Osteoblast (primary cell): ENCODE data around the gene CFAP57. TPM values are rescaled to one million over a fixed set of nuclear protein-coding genes. Genes with fewer than 3 reads are reported as not detected.

Source experiments
- DNase-seq: peaks from one replicate; pipeline ENCODE4 v3.0.0; 2011; ENCODE audit warnings: low spot score, mixed read lengths; ENCODE audit not compliant: insufficient read length; ENCODE audit errors: missing footprints
- H2AFZ ChIP-seq: 2 replicates; pipeline ENCODE4 v1.6.0; 2011; ENCODE audit warnings: mild to moderate bottlenecking, low read length
- H3K27ac ChIP-seq: 2 replicates; pipeline ENCODE4 v1.5.1; 2011; ENCODE audit warnings: mild to moderate bottlenecking, low read depth, low read length, moderate library complexity
- H3K27me3 ChIP-seq: 2 replicates; pipeline ENCODE4 v1.6.0; 2012; ENCODE audit warnings: mild to moderate bottlenecking, control low read depth, inconsistent platforms, low read length, moderate library complexity; ENCODE audit not compliant: insufficient read depth
- H3K36me3 ChIP-seq: 2 replicates; pipeline ENCODE4 v1.5.1; 2011; ENCODE audit warnings: mild to moderate bottlenecking, low read length, control low read depth, moderate library complexity; ENCODE audit not compliant: insufficient read depth
- H3K4me1 ChIP-seq: 2 replicates; pipeline ENCODE4 v1.5.1; 2011; ENCODE audit warnings: mild to moderate bottlenecking, low read length, control low read depth, moderate library complexity; ENCODE audit not compliant: insufficient read depth
- H3K4me2 ChIP-seq: 2 replicates; pipeline ENCODE4 v1.6.0; 2011; ENCODE audit warnings: mild to moderate bottlenecking, low read length; ENCODE audit not compliant: insufficient read depth
- H3K4me3 ChIP-seq: fragments of 200-600 bp; sonication (generic); 3 replicates; pipeline ENCODE4 v1.5.1; 2012; ENCODE audit warnings: mild to moderate bottlenecking, low read length, inconsistent platforms; ENCODE audit not compliant: insufficient read depth
- H3K79me2 ChIP-seq: 2 replicates; pipeline ENCODE4 v1.6.0; 2012; ENCODE audit warnings: mild to moderate bottlenecking, low read length, control low read depth, inconsistent platforms; ENCODE audit not compliant: insufficient read depth
- H3K9me3 ChIP-seq: 2 replicates; pipeline ENCODE4 v1.5.1; 2011; ENCODE audit warnings: low read depth, low read length, control low read depth
- H4K20me1 ChIP-seq: 2 replicates; pipeline ENCODE4 v1.6.0; 2012; ENCODE audit warnings: mild to moderate bottlenecking, low read length, control low read depth; ENCODE audit not compliant: insufficient read depth
- CTCF ChIP-seq: IDR thresholded peaks from 2 replicates; pipeline ENCODE4 v1.5.1; 2011; ENCODE audit warnings: mild to moderate bottlenecking, low read depth, low read length, moderate library complexity; ENCODE audit errors: extremely low read depth
- total RNA-seq: library from RNA; depleted of rRNA; stranded (reverse); fragments of >200 nt; gene quantifications from 2 replicates; pipeline ENCODE4 v1.2.3, GENCODE V29; 2012

Gene CFAP57
- total RNA-seq, 1 donor = under 0.01 TPM

GRCh38 chr1:43184995-43185394, 12.9 kb downstream of the CFAP57 start:
- Histone ChIP-seq H3K27ac (no peak overlapping the region), H3K27me3 (no peaks in the 10 kb centered on the region), H3K36me3 (no peaks in the 10 kb centered on the region), H3K4me2 (no peak overlapping the region), H2AFZ (no peak overlapping the region), H4K20me1 (no peaks in the 10 kb centered on the region), H3K9me3 (no peaks in the 10 kb centered on the region), H3K4me1 (no peaks in the 10 kb centered on the region), H3K79me2 (no peaks in the 10 kb centered on the region), H3K4me3 (no peak overlapping the region)
- no peak for TF ChIP-seq CTCF
- DNase-seq = no peak

GRCh38 chr1:43188106-43188505, 16.0 kb downstream of the CFAP57 start:
- Histone ChIP-seq H3K27me3 (no peaks in the 10 kb centered on the region), H3K4me2 (no peak overlapping the region), H3K79me2 (no peaks in the 10 kb centered on the region), H3K27ac (no peak overlapping the region), H4K20me1 (no peaks in the 10 kb centered on the region), H3K4me3 (no peak overlapping the region), H3K4me1 (no peaks in the 10 kb centered on the region), H3K36me3 (no peaks in the 10 kb centered on the region), H3K9me3 (no peaks in the 10 kb centered on the region), H2AFZ (no peak overlapping the region)
- no peak for DNase-seq
- no peak for TF ChIP-seq CTCF

GRCh38 chr1:43194509-43194908, 22.4 kb downstream of the CFAP57 start:
- Histone ChIP-seq H3K9me3 (no peaks in the 10 kb centered on the region), H3K4me1 (no peaks in the 10 kb centered on the region), H3K27ac (no peak overlapping the region), H3K79me2 (no peaks in the 10 kb centered on the region), H4K20me1 (no peaks in the 10 kb centered on the region), H2AFZ (no peak overlapping the region), H3K27me3 (no peaks in the 10 kb centered on the region), H3K4me3 (no peak overlapping the region), H3K36me3 (no peaks in the 10 kb centered on the region), H3K4me2 (no peak overlapping the region)
- TF ChIP-seq CTCF = no peak
- no peak for DNase-seq

- Histone ChIP-seq H4K20me1 (no peaks in the 10 kb centered on the region), H3K79me2 (no peaks in the 10 kb centered on the region), H3K36me3 (no peaks in the 10 kb centered on the region), H3K9me3 (no peaks in the 10 kb centered on the region), H3K4me3 (no peak overlapping the region), H3K4me2 (no peak overlapping the region), H2AFZ (no peak overlapping the region), H3K4me1 (no peaks in the 10 kb centered on the region), H3K27me3 (no peaks in the 10 kb centered on the region), H3K27ac (no peak overlapping the region)
- TF ChIP-seq CTCF = no peak
- DNase-seq = no peak
These were observed 25.4 kb downstream of the CFAP57 start for GRCh38 chr1:43197343-43198127.
